IgD-negative memory B cell (primary cell): ENCODE measurements around the gene C1orf122. TPM values are rescaled to one million over a fixed set of nuclear protein-coding genes. Genes with fewer than 3 reads are reported as not detected.
A peak's percentile ranks its signal among the peaks of the same experiment; 100 is the strongest.

Experiments used
- H3K27ac Mint-ChIP-seq, 3 donors: one replicate each; pipeline ENCODE4 v1.8.0; 2020 to 2022; ENCODE audit warnings: mild to moderate bottlenecking in 3 of 3, mixed read lengths in 3 of 3, moderate library complexity in 1 of 3
- H3K27me3 Mint-ChIP-seq: one replicate; pipeline ENCODE4 v1.8.0; 2021; ENCODE audit warnings: mixed read lengths
- H3K36me3 Mint-ChIP-seq: one replicate; pipeline ENCODE4 v1.8.0; 2020; ENCODE audit warnings: mild to moderate bottlenecking, mixed read lengths
- H3K4me1 Mint-ChIP-seq, 3 donors: one replicate each; pipeline ENCODE4 v1.8.0; 2020 to 2022; ENCODE audit warnings: mixed read lengths in 3 of 3, mild to moderate bottlenecking in 1 of 3
- H3K4me3 Mint-ChIP-seq, 4 donors: one replicate each; pipeline ENCODE4 v1.8.0; 2020 to 2022; ENCODE audit warnings: mild to moderate bottlenecking in 4 of 4, mixed read lengths in 4 of 4, moderate library complexity in 3 of 4
- H3K9me3 Mint-ChIP-seq, 3 donors: one replicate each; pipeline ENCODE4 v1.8.0; 2020 to 2021; ENCODE audit warnings: mixed read lengths in 3 of 3, mild to moderate bottlenecking in 1 of 3
- polyA plus RNA-seq: library from polyadenylated mRNA; unstranded; fragments of 300-500 nt; fragmentation: Illumina TruSeq; gene quantifications from one replicate; pipeline ENCODE4 v1.2.3, GENCODE V29; 2021

C1orf122 gene
- polyA plus RNA-seq, 1 donor from 2014 or later, result 30.6 TPM

DNA sequence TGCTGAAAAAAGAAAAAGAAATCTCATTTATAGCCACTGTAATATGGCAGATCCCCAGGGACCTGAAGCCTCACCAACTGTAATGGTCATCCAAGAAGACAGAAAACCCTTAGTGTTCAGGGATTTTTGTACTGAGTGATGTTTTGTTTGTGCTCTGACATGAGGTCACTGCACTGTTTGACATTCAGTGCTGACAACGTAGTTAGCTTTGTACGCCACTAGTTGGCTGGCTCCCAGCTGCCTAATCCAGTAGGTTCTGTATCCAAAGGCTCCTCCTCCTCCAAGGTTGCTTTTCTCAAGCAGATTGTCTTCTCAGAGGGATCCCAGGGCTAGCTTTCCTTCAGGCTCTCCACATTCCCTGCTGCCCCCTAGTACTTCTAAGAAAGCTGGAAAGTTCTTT lies 9.9 kb downstream of the C1orf122 start:
- no peaks in the 10 kb centered on the region for H3K9me3 Mint-ChIP-seq
- peaks cover 5 to 11% (median 9%) of the 10 kb centered on the region in 3 donors for H3K4me1 Mint-ChIP-seq
- H3K36me3 Mint-ChIP-seq, result peaks cover 5% of the 10 kb centered on the region
- no peaks in the 10 kb centered on the region for H3K27me3 Mint-ChIP-seq
- peak overlapping the region in 1 of 3 donors; percentile 46 for H3K27ac Mint-ChIP-seq
- no peak overlapping the region for H3K4me3 Mint-ChIP-seq

- H3K4me3 Mint-ChIP-seq, result no peak overlapping the region
- H3K27me3 Mint-ChIP-seq, result no peaks in the 10 kb centered on the region
These were observed 13.9 kb downstream of the C1orf122 start for GRCh38 chr1:37821481-37821880.

DNA sequence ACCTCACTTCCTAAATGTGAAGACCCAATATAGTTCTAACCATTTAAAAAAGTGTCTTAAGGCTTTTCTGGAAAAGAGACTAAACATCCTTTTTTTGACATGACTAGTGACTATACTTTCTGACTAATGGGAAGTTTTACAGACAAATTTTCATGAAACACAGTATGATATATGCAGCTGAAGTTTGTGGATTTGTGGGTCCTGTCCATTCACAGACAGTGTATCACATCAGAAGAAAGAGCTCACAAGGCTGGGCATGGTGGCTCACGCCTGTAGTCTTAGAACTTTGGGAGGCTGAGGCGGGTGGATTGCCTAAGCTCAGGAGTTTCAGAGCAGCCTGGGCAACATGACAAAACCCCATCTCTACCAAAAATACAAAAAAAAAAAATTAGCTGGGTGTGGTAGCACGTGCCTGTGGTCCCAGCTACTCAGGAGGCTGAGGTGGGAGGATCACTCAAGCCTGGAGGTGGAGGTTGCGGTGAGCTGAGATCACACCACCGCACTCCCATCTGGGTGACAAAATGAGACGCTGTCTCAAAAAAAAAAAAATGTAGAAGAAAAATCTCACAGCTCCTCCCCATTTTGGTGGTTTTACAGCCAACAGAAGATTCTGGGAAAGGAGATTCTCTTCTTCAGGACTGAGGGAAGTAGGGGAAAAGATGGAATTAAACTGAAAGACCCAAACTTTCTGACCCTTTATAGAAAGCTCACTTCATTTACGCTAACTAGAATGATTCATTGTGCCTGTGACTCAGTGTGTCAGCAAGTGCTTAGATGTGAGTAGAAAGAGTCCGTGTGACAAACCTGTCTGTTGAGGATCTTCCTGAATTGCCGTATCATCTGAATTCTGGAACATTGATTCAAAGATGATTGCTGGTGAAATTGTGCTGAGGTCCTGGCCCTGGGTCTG lies 15.6 kb downstream of the C1orf122 start:
- H3K27me3 Mint-ChIP-seq, result no peaks in the 10 kb centered on the region

More at GRCh38 chr1:37821481-37821880, 13.9 kb downstream of the C1orf122 start:
- Mint-ChIP-seq H3K9me3 (no peaks in the 10 kb centered on the region), H3K4me1 (peaks cover 9 to 13% (median 10%) of the 10 kb centered on the region in 3 donors), H3K27ac (no peak overlapping the region), H3K36me3 (peaks cover 13% of the 10 kb centered on the region)

DNA sequence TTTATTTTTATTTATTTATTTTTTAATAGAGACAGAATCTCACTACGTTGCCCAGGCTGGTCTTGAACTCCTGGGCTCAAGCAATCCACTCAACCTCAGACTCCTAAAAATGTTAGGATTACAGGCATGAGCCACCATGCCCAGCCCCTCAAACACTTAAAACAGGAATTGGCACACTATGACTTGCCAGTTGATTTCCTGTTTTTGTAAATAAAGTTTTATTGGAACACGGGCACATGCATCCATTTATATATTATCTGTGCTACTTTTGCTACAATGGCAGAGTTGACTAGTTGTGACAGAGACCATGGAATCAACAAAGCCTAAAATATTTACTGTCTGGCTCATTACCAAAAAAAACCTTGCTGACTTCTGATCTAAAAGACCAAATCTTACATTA lies 16.4 kb downstream of the C1orf122 start:
- no peaks in the 10 kb centered on the region for H3K9me3 Mint-ChIP-seq
- peaks cover 12% of the 10 kb centered on the region for H3K36me3 Mint-ChIP-seq
- no peak overlapping the region for H3K27ac Mint-ChIP-seq
- no peaks in the 10 kb centered on the region for H3K27me3 Mint-ChIP-seq
- peaks cover 9 to 13% (median 10%) of the 10 kb centered on the region in 3 donors for H3K4me1 Mint-ChIP-seq
- H3K4me3 Mint-ChIP-seq, result no peak overlapping the region

More for the DNA sequence above, 15.6 kb downstream of the C1orf122 start:
- H3K9me3 Mint-ChIP-seq, result no peaks in the 10 kb centered on the region
- H3K36me3 Mint-ChIP-seq, result peaks cover 12% of the 10 kb centered on the region
- H3K4me1 Mint-ChIP-seq, result peaks cover 9 to 13% (median 10%) of the 10 kb centered on the region in 3 donors
- H3K27ac Mint-ChIP-seq, result peak overlapping the region in 1 of 3 donors; percentile 57
- H3K4me3 Mint-ChIP-seq, result no peak overlapping the region

DNA sequence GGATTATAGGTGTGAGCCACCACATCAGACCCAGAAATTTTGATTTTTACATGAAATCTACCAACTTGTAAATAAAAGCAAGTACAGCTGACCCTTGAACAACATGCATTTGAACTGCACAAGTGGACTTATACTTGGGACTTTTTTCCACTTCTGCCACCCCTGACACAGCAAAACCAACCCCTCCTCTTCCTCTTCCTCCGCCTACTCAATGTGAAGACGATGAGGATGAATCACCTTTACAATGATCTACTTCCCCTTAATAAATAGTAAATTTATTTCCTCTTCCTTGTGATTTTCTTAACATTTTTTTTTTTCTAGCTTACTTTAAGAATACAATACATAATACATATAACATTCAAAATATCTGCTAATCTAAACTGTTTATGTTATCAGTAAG lies 17.9 kb downstream of the C1orf122 start:
- peaks cover 12% of the 10 kb centered on the region for H3K36me3 Mint-ChIP-seq
- no peaks in the 10 kb centered on the region for H3K27me3 Mint-ChIP-seq
- no peak overlapping the region for H3K27ac Mint-ChIP-seq
- H3K4me1 Mint-ChIP-seq, result peaks cover 2 to 6% (median 3%) of the 10 kb centered on the region in 3 donors
- no peak overlapping the region for H3K4me3 Mint-ChIP-seq
- H3K9me3 Mint-ChIP-seq, result no peaks in the 10 kb centered on the region

- Mint-ChIP-seq H3K27me3 (no peaks in the 10 kb centered on the region), H3K4me3 (no peak overlapping the region), H3K27ac (no peak overlapping the region), H3K9me3 (no peaks in the 10 kb centered on the region), H3K36me3 (peaks cover 8% of the 10 kb centered on the region), H3K4me1 (peaks cover 0 to 4% (median 3%) of the 10 kb centered on the region in 3 donors)
These were observed 21.0 kb downstream of the C1orf122 start for GRCh38 chr1:37828410-37829074.

GRCh38 chr1:37831109-37831508 lies 23.5 kb downstream of the C1orf122 start:
- Mint-ChIP-seq H3K4me3 (no peak overlapping the region), H3K27me3 (no peaks in the 10 kb centered on the region), H3K9me3 (no peaks in the 10 kb centered on the region), H3K4me1 (no peaks in the 10 kb centered on the region), H3K27ac (peak overlapping the region in 2 of 3 donors; percentile 12 to 62), H3K36me3 (peaks cover 7% of the 10 kb centered on the region)

GRCh38 chr1:37831809-37832208 lies 24.2 kb downstream of the C1orf122 start:
- Mint-ChIP-seq H3K36me3 (peaks cover 7% of the 10 kb centered on the region), H3K4me3 (no peak overlapping the region), H3K9me3 (no peaks in the 10 kb centered on the region), H3K4me1 (no peaks in the 10 kb centered on the region), H3K27ac (no peak overlapping the region), H3K27me3 (no peaks in the 10 kb centered on the region)

- peaks cover 13% of the 10 kb centered on the region for H3K36me3 Mint-ChIP-seq
- no peaks in the 10 kb centered on the region for H3K27me3 Mint-ChIP-seq
- H3K27ac Mint-ChIP-seq, result no peak overlapping the region
- no peaks in the 10 kb centered on the region for H3K9me3 Mint-ChIP-seq
- no peaks in the 10 kb centered on the region for H3K4me1 Mint-ChIP-seq
- no peak overlapping the region for H3K4me3 Mint-ChIP-seq
These were observed 29.2 kb downstream of the C1orf122 start for GRCh38 chr1:37836788-37837187.

DNA sequence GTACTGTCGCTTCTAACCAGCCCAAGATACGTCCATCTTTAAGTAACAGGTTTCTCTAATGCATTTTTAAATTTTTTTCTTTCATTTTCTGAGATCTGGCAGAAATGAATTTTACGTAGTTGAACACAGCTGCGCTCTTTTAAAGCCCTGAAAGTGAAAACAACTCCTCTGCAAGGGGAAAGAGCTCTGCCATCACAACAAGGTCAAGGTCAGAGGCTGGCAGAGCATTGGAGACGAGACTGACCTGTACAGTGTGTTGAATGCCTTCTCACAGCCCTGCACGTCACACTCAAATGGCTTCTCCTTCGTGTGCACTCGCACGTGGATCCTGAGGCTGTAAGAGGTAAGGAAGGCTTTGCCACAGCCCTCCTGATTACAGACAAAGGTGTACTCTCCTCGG lies 32.1 kb downstream of the C1orf122 start:
- no peaks in the 10 kb centered on the region for H3K27me3 Mint-ChIP-seq
- no peak overlapping the region for H3K27ac Mint-ChIP-seq
- peaks cover 14% of the 10 kb centered on the region for H3K36me3 Mint-ChIP-seq

GRCh38 chr1:37840711-37841110 lies 33.1 kb downstream of the C1orf122 start:
- Mint-ChIP-seq H3K4me1 (peaks cover 3 to 15% (median 7%) of the 10 kb centered on the region in 3 donors), H3K27me3 (no peaks in the 10 kb centered on the region), H3K27ac (no peak overlapping the region), H3K36me3 (peaks cover 14% of the 10 kb centered on the region), H3K4me3 (no peak overlapping the region), H3K9me3 (no peaks in the 10 kb centered on the region)

More for the DNA sequence above, 32.1 kb downstream of the C1orf122 start:
- Mint-ChIP-seq H3K9me3 (no peaks in the 10 kb centered on the region), H3K4me3 (no peak overlapping the region), H3K4me1 (peaks cover 2 to 9% (median 5%) of the 10 kb centered on the region in 3 donors)

GRCh38 chr1:37841652-37842051 lies 34.1 kb downstream of the C1orf122 start:
- peaks cover 11% of the 10 kb centered on the region for H3K36me3 Mint-ChIP-seq
- H3K27me3 Mint-ChIP-seq, result no peaks in the 10 kb centered on the region
- H3K4me1 Mint-ChIP-seq, result peaks cover 10 to 23% (median 16%) of the 10 kb centered on the region in 3 donors
- H3K9me3 Mint-ChIP-seq, result no peaks in the 10 kb centered on the region
- H3K4me3 Mint-ChIP-seq, result no peak overlapping the region
- H3K27ac Mint-ChIP-seq, result no peak overlapping the region

GRCh38 chr1:37844536-37844935 lies 36.9 kb downstream of the C1orf122 start:
- H3K27me3 Mint-ChIP-seq, result no peaks in the 10 kb centered on the region
- H3K27ac Mint-ChIP-seq, result no peak overlapping the region
- H3K4me3 Mint-ChIP-seq, result no peak overlapping the region
- no peaks in the 10 kb centered on the region for H3K9me3 Mint-ChIP-seq
- peaks cover 7% of the 10 kb centered on the region for H3K36me3 Mint-ChIP-seq
- peaks cover 17 to 35% (median 28%) of the 10 kb centered on the region in 3 donors for H3K4me1 Mint-ChIP-seq

DNA sequence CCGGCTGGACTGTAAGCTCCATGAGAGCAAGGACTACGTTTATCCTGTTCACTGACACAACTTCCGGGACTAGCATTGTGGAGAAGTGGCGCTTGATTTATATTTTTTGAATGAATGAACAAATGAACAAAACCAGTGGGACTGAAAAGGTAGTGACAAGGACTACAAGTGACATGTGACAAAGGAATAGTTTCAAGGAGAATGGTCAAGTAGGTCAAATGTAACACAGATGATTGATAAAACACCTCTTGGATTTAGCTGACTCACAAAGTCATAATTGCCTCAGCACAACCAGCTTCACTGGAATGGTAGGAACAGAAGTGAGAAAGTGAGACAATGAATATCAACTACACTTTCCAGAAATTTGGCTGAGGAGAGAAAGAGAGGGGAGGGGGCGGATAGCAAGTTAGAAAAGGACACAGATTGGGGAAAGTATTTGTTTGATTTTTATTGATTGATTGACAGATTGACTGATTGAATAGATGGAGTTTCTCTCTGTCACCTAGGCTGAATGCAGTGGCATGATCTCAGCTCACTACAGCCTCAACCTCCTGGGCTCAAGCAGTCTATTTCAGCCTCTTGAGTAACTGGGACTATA lies 37.6 kb downstream of the C1orf122 start:
- Mint-ChIP-seq H3K9me3 (no peaks in the 10 kb centered on the region), H3K4me3 (no peak overlapping the region), H3K4me1 (peaks cover 17 to 36% (median 28%) of the 10 kb centered on the region in 3 donors), H3K27ac (peak overlapping the region in 1 of 3 donors; percentile 34), H3K27me3 (no peaks in the 10 kb centered on the region), H3K36me3 (peaks cover 4% of the 10 kb centered on the region)

DNA sequence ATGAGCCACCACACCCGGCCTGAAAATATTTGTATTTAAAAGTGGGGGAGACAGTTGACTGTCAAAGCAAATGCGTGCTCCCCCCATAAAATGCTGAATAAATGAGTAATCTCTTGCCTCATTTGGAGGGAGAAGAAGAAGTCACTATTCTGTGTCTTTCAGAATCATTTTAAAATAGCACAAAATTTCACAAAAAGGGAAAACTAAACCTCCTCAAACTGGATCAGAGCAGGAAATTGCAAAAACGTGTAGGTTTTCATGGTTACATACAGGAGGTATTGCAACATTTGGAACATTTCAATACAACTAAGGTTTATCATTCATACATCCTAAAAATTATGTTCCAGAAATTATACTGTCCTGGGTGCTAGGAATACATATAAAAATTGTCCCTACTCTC lies 38.2 kb downstream of the C1orf122 start:
- Mint-ChIP-seq H3K27me3 (no peaks in the 10 kb centered on the region), H3K27ac (peak overlapping the region; percentile 34 to 92 (median 85)), H3K36me3 (peaks cover 4% of the 10 kb centered on the region), H3K9me3 (no peaks in the 10 kb centered on the region), H3K4me3 (peak overlapping the region in 1 of 4 donors; percentile 65), H3K4me1 (peaks cover 17 to 36% (median 28%) of the 10 kb centered on the region in 3 donors)
